ENCODE results near the gene CCDC85B. TPM values are rescaled to one million over a fixed set of nuclear protein-coding genes. Genes with fewer than 3 reads are reported as not detected.

The CCDC85B gene
- total RNA-seq, 1 donor from 2014 or later = 12.8 TPM

- Mint-ChIP-seq H3K9me3 (no peaks in the 10 kb centered on the region), H3K4me1 (no peaks in the 10 kb centered on the region), H3K27me3 (ENCODE audit: low read depth) (no peaks in the 10 kb centered on the region), H3K36me3 (peaks cover 22% of the 10 kb centered on the region), H3K27ac (no peak overlapping the region), H3K4me3 (no peak overlapping the region)
- DNase-seq (ENCODE audit: low spot score in 2 of 2, unreplicated experiment in 2 of 2) = no peak
- no peak for TF ChIP-seq CTCF (IDR thresholded peaks at IDR 0.05; ENCODE audit: unreplicated experiment)
Measured at GRCh38 chr11:65849366-65849765, 41.1 kb upstream of the CCDC85B start.

DNA sequence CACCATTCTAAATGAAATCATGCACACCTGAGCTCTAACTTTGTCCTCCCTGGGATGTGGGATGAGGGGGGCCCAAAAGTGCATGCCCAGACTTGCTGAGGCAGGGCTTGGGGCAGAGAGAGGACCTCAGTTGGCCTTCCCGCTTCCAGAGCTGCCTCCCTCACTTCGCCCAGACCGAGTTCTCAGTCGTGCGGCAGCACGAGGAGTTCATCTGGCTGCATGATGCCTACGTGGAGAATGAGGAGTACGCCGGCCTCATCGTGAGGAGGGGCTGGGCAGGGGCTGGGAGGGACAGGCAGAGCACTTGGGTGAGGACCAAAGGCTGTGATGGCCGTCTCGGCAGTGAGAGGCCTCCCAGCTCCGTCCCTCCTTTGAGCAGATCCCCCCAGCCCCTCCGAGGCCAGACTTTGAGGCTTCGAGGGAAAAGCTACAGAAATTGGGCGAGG, 40.7 kb upstream of the CCDC85B start:
- Mint-ChIP-seq H3K4me1 (peaks cover 2% of the 10 kb centered on the region), H3K9me3 (no peaks in the 10 kb centered on the region), H3K27ac (no peak overlapping the region), H3K27me3 (ENCODE audit: low read depth) (no peaks in the 10 kb centered on the region), H3K36me3 (peaks cover 26% of the 10 kb centered on the region), H3K4me3 (no peak overlapping the region)
- no peak for DNase-seq (ENCODE audit: low spot score in 2 of 2, unreplicated experiment in 2 of 2)
- no peak for TF ChIP-seq CTCF (IDR thresholded peaks at IDR 0.05; ENCODE audit: unreplicated experiment)

DNA sequence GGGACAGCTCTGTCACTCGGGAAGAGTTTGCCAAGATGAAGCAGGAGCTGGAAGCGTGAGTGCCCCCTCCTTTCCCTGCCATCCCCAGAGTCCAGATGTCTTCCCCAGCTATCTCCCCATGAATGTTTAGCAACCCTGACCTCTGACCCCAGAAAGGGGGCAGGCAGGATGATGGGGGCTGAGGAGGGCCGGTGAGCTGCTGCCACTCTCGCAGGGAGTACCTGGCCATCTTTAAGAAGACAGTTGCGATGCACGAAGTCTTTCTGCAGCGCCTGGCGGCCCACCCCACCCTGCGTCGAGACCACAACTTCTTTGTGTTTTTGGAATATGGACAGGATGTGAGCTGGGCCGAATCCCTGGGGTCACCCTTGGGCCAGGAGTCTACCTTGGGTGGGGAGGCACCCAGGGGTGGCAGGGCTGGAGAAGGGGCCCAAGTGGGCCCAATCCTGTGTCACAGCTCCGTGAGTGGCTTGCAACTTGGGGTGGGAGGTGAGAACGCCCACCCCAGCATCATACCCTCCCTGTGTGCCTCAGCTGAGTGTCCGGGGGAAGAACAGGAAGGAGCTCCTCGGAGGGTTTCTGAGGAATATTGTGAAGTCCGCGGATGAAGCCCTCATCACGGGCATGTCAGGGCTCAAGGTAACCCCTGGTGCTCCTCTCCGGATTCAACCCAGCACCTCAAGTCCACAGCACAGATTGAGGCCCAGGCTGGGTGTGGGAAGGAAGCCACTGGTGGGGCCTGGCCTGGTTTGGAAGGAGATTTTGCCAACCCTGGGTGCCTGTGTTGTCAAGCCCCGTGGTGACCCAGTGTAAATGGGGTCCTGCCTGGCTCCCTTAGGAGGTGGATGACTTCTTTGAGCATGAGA, 40.0 kb upstream of the CCDC85B start:
- H3K27ac Mint-ChIP-seq = no peak overlapping the region
- peaks cover 31% of the 10 kb centered on the region for H3K36me3 Mint-ChIP-seq
- H3K4me1 Mint-ChIP-seq = peaks cover 3% of the 10 kb centered on the region
- no peak for DNase-seq (ENCODE audit: low spot score in 2 of 2, unreplicated experiment in 2 of 2)
- H3K9me3 Mint-ChIP-seq = no peaks in the 10 kb centered on the region
- TF ChIP-seq CTCF (IDR thresholded peaks at IDR 0.05; ENCODE audit: unreplicated experiment) = no peak
- no peaks in the 10 kb centered on the region for H3K27me3 Mint-ChIP-seq (ENCODE audit: low read depth)
- no peak overlapping the region for H3K4me3 Mint-ChIP-seq

GRCh38 chr11:65851083-65851579, 39.3 kb upstream of the CCDC85B start:
- TF ChIP-seq CTCF (IDR thresholded peaks at IDR 0.05; ENCODE audit: unreplicated experiment) = peak; percentile 20
- H3K36me3 Mint-ChIP-seq = peaks cover 33% of the 10 kb centered on the region
- H3K4me1 Mint-ChIP-seq = peaks cover 7% of the 10 kb centered on the region
- H3K27ac Mint-ChIP-seq = no peak overlapping the region
- no peaks in the 10 kb centered on the region for H3K9me3 Mint-ChIP-seq
- DNase-seq (ENCODE audit: low spot score in 2 of 2, unreplicated experiment in 2 of 2) = no peak
- no peaks in the 10 kb centered on the region for H3K27me3 Mint-ChIP-seq (ENCODE audit: low read depth)
- no peak overlapping the region for H3K4me3 Mint-ChIP-seq

- Mint-ChIP-seq H3K27me3 (ENCODE audit: low read depth) (no peaks in the 10 kb centered on the region), H3K4me3 (no peak overlapping the region), H3K4me1 (peaks cover 15% of the 10 kb centered on the region), H3K36me3 (peaks cover 38% of the 10 kb centered on the region), H3K9me3 (no peaks in the 10 kb centered on the region), H3K27ac (no peak overlapping the region)
- no peak for DNase-seq (ENCODE audit: low spot score in 2 of 2, unreplicated experiment in 2 of 2)
- no peak for TF ChIP-seq CTCF (IDR thresholded peaks at IDR 0.05; ENCODE audit: unreplicated experiment)
Measured at GRCh38 chr11:65851811-65852507, 38.5 kb upstream of the CCDC85B start.

Data from mesothelial cell of epicardium (in vitro differentiated cells).